Neuron (in vitro differentiated cells): ENCODE data around the gene MC1R.
"Not testable (repeated sequence)": the region's sequence is repeated elsewhere in the genome, so short reads cannot be mapped to it uniquely, and the experiment has no call there.

Experiments
- H2AFZ ChIP-seq: one replicate; pipeline ENCODE4 v1.6.1; 2013; ENCODE audit warnings: low read depth, mild to moderate bottlenecking, inconsistent platforms, low read length, moderate library complexity
- H3K27me3 ChIP-seq: one replicate; pipeline ENCODE4 v1.6.1; 2013; ENCODE audit warnings: low read length; ENCODE audit not compliant: insufficient read depth
- H3K36me3 ChIP-seq: one replicate; pipeline ENCODE4 v1.6.1; 2013; ENCODE audit warnings: low read length; ENCODE audit not compliant: insufficient read depth
- H3K4me1 ChIP-seq: one replicate; pipeline ENCODE4 v1.6.1; 2013; ENCODE audit warnings: low read length; ENCODE audit not compliant: insufficient read depth
- H3K4me3 ChIP-seq: 2 replicates; pipeline ENCODE4 v1.5.1; 2013; ENCODE audit warnings: mild to moderate bottlenecking, low read length, moderate library complexity
- H3K9me3 ChIP-seq: one replicate; pipeline ENCODE4 v1.6.1; 2013; ENCODE audit warnings: low read length

Gene MC1R

GRCh38 chr16:89923640-89924296 is 5.1 kb downstream of the MC1R start:
- peaks cover 25% of the 10 kb centered on the region for H3K4me1 ChIP-seq
- H2AFZ ChIP-seq = no peak overlapping the region
- H3K36me3 ChIP-seq = peaks cover 20% of the 10 kb centered on the region
- no peaks in the 10 kb centered on the region for H3K27me3 ChIP-seq
- no peaks in the 10 kb centered on the region for H3K9me3 ChIP-seq
- peak overlapping the region; percentile 73 for H3K4me3 ChIP-seq

DNA sequence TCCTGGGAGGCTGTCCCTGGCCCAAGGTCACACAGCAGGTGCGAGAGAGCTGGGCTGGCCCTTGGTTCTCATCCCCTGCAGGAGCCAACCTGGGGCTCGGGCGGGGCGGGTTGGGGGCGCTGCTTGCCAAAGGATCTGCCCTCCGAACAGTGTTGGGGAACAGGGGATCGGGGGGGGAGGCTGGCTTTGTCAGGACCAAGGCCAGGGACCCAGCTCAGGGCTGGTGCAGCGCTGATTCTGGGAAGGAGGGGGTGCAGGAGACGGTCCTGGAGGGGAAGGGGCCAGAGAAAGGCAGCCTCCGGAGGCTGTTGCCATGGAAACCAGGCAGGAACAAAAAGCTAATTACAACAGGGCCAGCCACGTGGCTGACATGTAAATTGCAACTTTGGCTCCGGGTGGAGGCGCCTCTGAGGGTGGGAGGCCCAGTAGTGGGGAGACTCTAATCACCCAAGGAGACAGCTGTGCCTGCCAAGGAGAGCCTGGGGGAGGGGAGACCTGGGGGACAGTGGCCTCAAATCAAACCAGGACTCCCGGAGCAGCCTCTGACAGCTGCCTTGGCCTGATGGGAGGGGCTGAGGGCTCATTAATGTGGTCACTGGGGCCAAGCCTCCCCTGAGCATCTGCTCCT is 5.7 kb downstream of the MC1R start:
- H2AFZ ChIP-seq = no peak overlapping the region
- H3K36me3 ChIP-seq = peaks cover 24% of the 10 kb centered on the region
- H3K27me3 ChIP-seq = no peaks in the 10 kb centered on the region
- H3K4me1 ChIP-seq = peaks cover 25% of the 10 kb centered on the region
- no peaks in the 10 kb centered on the region for H3K9me3 ChIP-seq
- H3K4me3 ChIP-seq = peak overlapping the region; percentile 73

GRCh38 chr16:89924925-89925307 is 6.3 kb downstream of the MC1R start:
- Histone ChIP-seq H3K4me1 (peaks cover 25% of the 10 kb centered on the region), H3K9me3 (no peaks in the 10 kb centered on the region), H3K27me3 (no peaks in the 10 kb centered on the region), H3K4me3 (peak overlapping the region; percentile 73), H3K36me3 (peaks cover 29% of the 10 kb centered on the region), H2AFZ (no peak overlapping the region)

DNA sequence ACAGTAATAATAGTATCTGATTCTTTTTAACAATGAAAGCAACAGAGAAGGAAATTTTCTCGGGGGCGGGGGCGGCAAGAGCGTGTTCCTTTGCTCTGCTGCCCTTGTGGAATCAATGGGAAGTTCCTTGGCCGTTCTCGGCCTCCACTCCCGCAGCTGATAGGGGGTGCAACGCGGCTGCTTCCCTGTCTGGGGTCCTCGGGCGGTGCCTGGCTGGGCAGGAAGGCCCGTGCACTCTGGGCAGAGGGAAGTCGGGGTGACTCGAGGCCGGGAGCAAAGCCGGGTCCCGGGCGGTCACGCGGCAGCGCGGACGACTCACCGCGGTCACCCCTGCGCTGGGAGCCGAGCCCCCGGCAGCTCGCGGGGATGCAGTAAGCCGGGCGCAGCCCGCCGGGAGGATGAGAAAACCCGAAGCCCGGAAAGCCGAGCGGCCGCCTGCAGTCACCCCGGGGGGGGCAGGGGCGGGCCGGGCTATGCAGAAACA is 7.0 kb downstream of the MC1R start:
- peaks cover 36% of the 10 kb centered on the region for H3K36me3 ChIP-seq
- no peaks in the 10 kb centered on the region for H3K27me3 ChIP-seq

GRCh38 chr16:89931305-89931896 is 12.7 kb downstream of the MC1R start:
- Histone ChIP-seq H3K4me3 (no peak overlapping the region), H3K9me3 (no peaks in the 10 kb centered on the region), H2AFZ (no peak overlapping the region), H3K4me1 (peaks cover 2% of the 10 kb centered on the region), H3K36me3 (peaks cover 83% of the 10 kb centered on the region), H3K27me3 (no peaks in the 10 kb centered on the region)

More for the DNA sequence above, 7.0 kb downstream of the MC1R start:
- Histone ChIP-seq H2AFZ (no peak overlapping the region), H3K4me1 (peaks cover 21% of the 10 kb centered on the region), H3K4me3 (peak overlapping the region; percentile 73), H3K9me3 (no peaks in the 10 kb centered on the region)

DNA sequence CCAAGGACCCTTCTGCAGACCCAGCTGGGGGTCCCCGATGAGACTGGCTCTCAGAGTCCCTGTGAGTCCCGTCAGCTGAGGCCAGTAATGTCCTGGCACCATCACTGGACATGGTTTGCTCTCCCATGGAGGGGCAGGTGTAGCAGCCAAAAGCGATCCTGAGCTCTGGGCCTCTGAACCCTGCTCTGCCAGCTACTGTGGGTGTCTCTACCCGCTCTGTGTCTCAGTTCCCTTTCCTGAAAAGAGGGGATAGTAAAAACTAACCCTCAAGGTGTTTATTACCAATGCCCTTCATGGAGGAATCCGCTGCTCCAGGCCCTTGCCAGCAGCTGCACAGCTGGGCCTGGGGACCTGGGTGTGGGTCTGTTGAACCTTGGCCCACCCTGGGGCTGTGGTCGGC is 13.3 kb downstream of the MC1R start:
- H2AFZ ChIP-seq = no peak overlapping the region
- peaks cover 86% of the 10 kb centered on the region for H3K36me3 ChIP-seq
- no peaks in the 10 kb centered on the region for H3K27me3 ChIP-seq
- no peak overlapping the region for H3K4me3 ChIP-seq
- peaks cover 2% of the 10 kb centered on the region for H3K4me1 ChIP-seq
- H3K9me3 ChIP-seq = no peaks in the 10 kb centered on the region

DNA sequence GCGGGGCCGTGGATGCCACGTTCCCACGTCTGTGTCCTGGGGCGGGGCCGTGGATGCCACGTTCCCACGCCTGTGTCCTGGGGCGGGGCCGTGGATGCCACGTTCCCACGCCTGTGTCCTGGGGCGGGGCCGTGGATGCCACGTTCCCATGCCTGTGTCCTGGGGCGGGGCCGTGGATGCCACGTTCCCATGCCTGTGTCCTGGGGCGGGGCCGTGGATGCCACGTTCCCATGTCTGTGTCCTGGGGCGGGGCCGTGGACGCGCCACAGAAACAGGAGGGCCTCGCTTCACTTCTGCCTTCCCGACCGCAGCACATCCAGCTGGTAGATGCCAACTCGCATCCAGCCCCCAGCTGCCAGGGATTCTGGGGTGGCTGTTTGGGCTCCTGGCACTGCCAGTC is 15.4 kb downstream of the MC1R start:
- H3K27me3 ChIP-seq, H3K4me3 ChIP-seq, H2AFZ ChIP-seq, H3K4me1 ChIP-seq, H3K9me3 ChIP-seq: not testable (repeated sequence)
- peaks cover 73% of the 10 kb centered on the region for H3K36me3 ChIP-seq

GRCh38 chr16:89934611-89935553 is 16.2 kb downstream of the MC1R start:
- Histone ChIP-seq H3K27me3 (no peaks in the 10 kb centered on the region), H3K9me3 (no peaks in the 10 kb centered on the region), H3K36me3 (peaks cover 65% of the 10 kb centered on the region)

GRCh38 chr16:89935620-89936019 is 17.0 kb downstream of the MC1R start:
- H3K4me3 ChIP-seq, H3K4me1 ChIP-seq, H3K27me3 ChIP-seq, H3K9me3 ChIP-seq, H2AFZ ChIP-seq: not testable (repeated sequence)
- peaks cover 57% of the 10 kb centered on the region for H3K36me3 ChIP-seq

More at GRCh38 chr16:89934611-89935553, 16.2 kb downstream of the MC1R start:
- Histone ChIP-seq H3K4me1 (no peaks in the 10 kb centered on the region), H3K4me3 (no peak overlapping the region), H2AFZ (no peak overlapping the region)

GRCh38 chr16:89936034-89936433 is 17.4 kb downstream of the MC1R start:
- peaks cover 55% of the 10 kb centered on the region for H3K36me3 ChIP-seq
- no peaks in the 10 kb centered on the region for H3K4me1 ChIP-seq
- no peaks in the 10 kb centered on the region for H3K9me3 ChIP-seq
- H3K27me3 ChIP-seq = no peaks in the 10 kb centered on the region
- no peak overlapping the region for H2AFZ ChIP-seq
- no peak overlapping the region for H3K4me3 ChIP-seq

DNA sequence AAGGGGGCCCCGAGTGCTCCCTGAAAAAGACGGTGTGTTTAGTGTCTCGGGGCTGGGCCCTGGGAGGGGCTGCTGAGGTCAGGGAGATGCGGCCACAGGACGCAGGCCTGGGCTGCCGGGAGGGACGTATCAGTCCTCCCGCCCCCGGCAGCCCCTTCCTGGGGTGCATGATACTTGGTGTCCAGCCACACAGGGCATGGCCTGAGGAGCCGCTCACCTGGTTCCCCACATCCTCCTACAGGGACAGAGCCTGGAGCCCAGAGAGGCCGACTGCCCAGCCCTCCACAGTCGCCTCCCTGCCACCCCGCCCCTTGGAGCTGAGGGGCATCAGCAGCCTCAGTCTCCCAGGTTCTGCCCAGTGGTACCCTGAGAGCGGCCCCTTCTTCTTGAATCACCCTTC is 17.8 kb downstream of the MC1R start:
- Histone ChIP-seq H3K4me3 (no peak overlapping the region), H3K4me1 (no peaks in the 10 kb centered on the region), H3K9me3 (no peaks in the 10 kb centered on the region), H2AFZ (no peak overlapping the region), H3K27me3 (no peaks in the 10 kb centered on the region), H3K36me3 (peaks cover 51% of the 10 kb centered on the region)

- Histone ChIP-seq H3K4me3 (no peak overlapping the region), H2AFZ (no peak overlapping the region), H3K27me3 (no peaks in the 10 kb centered on the region), H3K36me3 (peaks cover 46% of the 10 kb centered on the region), H3K9me3 (no peaks in the 10 kb centered on the region), H3K4me1 (no peaks in the 10 kb centered on the region)
These were observed 18.3 kb downstream of the MC1R start for GRCh38 chr16:89936981-89937380.
